Fibroblast of lung (primary cell): ENCODE results near the gene NUDCD3. TPM values are rescaled to one million over a fixed set of nuclear protein-coding genes. Genes with fewer than 3 reads are reported as not detected.

Experiments
- DNase-seq, 2 donors: peaks; one replicate each; pipeline versions ENCODE4 v3.0.0 to v3.0.0-alpha.2; 2010; ENCODE audit warnings: low read depth in 2 of 2
- H2AFZ ChIP-seq: 2 replicates; pipeline ENCODE4 v1.5.1; 2012; ENCODE audit warnings: low read length, control low read depth, inconsistent platforms
- H3K27ac ChIP-seq: 2 replicates; pipeline ENCODE4 v1.5.1; 2011; ENCODE audit warnings: low read length, control low read depth; ENCODE audit not compliant: insufficient read depth
- H3K27me3 ChIP-seq: 2 replicates; pipeline ENCODE4 v1.5.1; 2011; ENCODE audit warnings: mild to moderate bottlenecking, low read length; ENCODE audit not compliant: control insufficient read depth, insufficient read depth
- H3K36me3 ChIP-seq: 2 replicates; pipeline ENCODE4 v1.5.1; 2011; ENCODE audit warnings: low read length; ENCODE audit not compliant: control insufficient read depth, insufficient read depth
- H3K4me1 ChIP-seq: 2 replicates; pipeline ENCODE4 v1.5.1; 2011; ENCODE audit warnings: low read length; ENCODE audit not compliant: control insufficient read depth, insufficient read depth; ENCODE audit errors: extremely low read depth
- H3K4me2 ChIP-seq: 2 replicates; pipeline ENCODE4 v1.5.1; 2011; ENCODE audit warnings: low read length, control low read depth; ENCODE audit not compliant: insufficient read depth; ENCODE audit errors: extremely low read depth
- H3K4me3 ChIP-seq, 4 experiments: fragments of 200-600 bp in 1 of 4; sonication (generic) in 1 of 4; replicated peaks in 1 of 4; 2 replicates each; pipeline ENCODE4 v1.5.1; 2011 to 2016; ENCODE audit warnings: low read length in 4 of 4, low read depth in 3 of 4, mild to moderate bottlenecking in 3 of 4, control low read depth in 2 of 4, inconsistent platforms in 1 of 4, mixed read lengths in 1 of 4; ENCODE audit not compliant: insufficient read depth in 1 of 4; ENCODE audit errors: control extremely low read depth in 1 of 4
- H3K79me2 ChIP-seq: 2 replicates; pipeline ENCODE4 v1.5.1; 2012; ENCODE audit warnings: mild to moderate bottlenecking, low read length, inconsistent platforms; ENCODE audit not compliant: control insufficient read depth, insufficient read depth
- H3K9ac ChIP-seq: 2 replicates; pipeline ENCODE4 v1.5.1; 2011; ENCODE audit warnings: mild to moderate bottlenecking, low read length, control low read depth; ENCODE audit not compliant: insufficient read depth
- H3K9me3 ChIP-seq: 2 replicates; pipeline ENCODE4 v1.5.1; 2012; ENCODE audit warnings: low read depth, low read length; ENCODE audit not compliant: control insufficient read depth, insufficient read depth
- H4K20me1 ChIP-seq: 2 replicates; pipeline ENCODE4 v1.5.1; 2011; ENCODE audit warnings: low read length; ENCODE audit not compliant: control insufficient read depth, insufficient read depth; ENCODE audit errors: extremely low read depth
- CTCF ChIP-seq, 2 donors: IDR thresholded peaks in 1 of 2; conservative IDR thresholded peaks in 1 of 2; 1 replicate in 1 of 2; 2 replicates in 1 of 2; pipeline ENCODE4 v1.5.1; 2011 to 2012; ENCODE audit warnings: low read length in 2 of 2, control low read depth in 1 of 2, inconsistent platforms in 1 of 2, low read depth in 1 of 2, mild to moderate bottlenecking in 1 of 2
- EZH2 ChIP-seq: IDR thresholded peaks from 2 replicates; pipeline ENCODE4 v1.5.1; 2012; ENCODE audit warnings: low read length, control low read depth, mild to moderate bottlenecking; ENCODE audit errors: missing control alignments
- polyA plus RNA-seq, 2 donors: library from polyadenylated mRNA; depleted of rRNA in 1 of 2; stranded (reverse) in 1 of 2; unstranded in 1 of 2; fragments of >200 nt; gene quantifications; 2 replicates each; pipeline ENCODE4 v1.2.1, GENCODE V29; 2011 to 2012; ENCODE audit warnings: missing spikeins in 1 of 2
- total RNA-seq: library from RNA; depleted of rRNA; stranded (reverse); fragments of >200 nt; gene quantifications from 2 replicates; pipeline ENCODE4 v1.2.1, GENCODE V29; 2014

NUDCD3 gene
- total and polyA plus RNA-seq, 2 donors (not counting 1 experiment from before 2014, with no cell fraction given): 51.9 to 68.7 TPM

- no peak for TF ChIP-seq EZH2
- TF ChIP-seq CTCF (conservative IDR thresholded peaks at IDR 0.05 in 1 of 2, IDR thresholded peaks at IDR 0.05 in 1 of 2; ENCODE audit: low read depth in 1 of 2, low read length in 2 of 2): no peak
- H3K4me2 ChIP-seq: peak overlapping the region; percentile 52
- no peak overlapping the region for H3K9ac ChIP-seq
- no peaks in the 10 kb centered on the region for H3K27me3 ChIP-seq
- H2AFZ ChIP-seq: no peak overlapping the region
- H3K79me2 ChIP-seq: peaks cover 17% of the 10 kb centered on the region
- no peaks in the 10 kb centered on the region for H3K9me3 ChIP-seq
- no peak overlapping the region for H3K4me3 ChIP-seq
- peaks cover 7% of the 10 kb centered on the region for H3K4me1 ChIP-seq
- H3K27ac ChIP-seq: peak overlapping the region; percentile 79
- peak; percentile 19 to 61 for DNase-seq
- H3K36me3 ChIP-seq: peaks cover 3% of the 10 kb centered on the region
- H4K20me1 ChIP-seq: no peaks in the 10 kb centered on the region
Observed at GRCh38 chr7:44449584-44449928, 40.9 kb downstream of the NUDCD3 start.

DNA sequence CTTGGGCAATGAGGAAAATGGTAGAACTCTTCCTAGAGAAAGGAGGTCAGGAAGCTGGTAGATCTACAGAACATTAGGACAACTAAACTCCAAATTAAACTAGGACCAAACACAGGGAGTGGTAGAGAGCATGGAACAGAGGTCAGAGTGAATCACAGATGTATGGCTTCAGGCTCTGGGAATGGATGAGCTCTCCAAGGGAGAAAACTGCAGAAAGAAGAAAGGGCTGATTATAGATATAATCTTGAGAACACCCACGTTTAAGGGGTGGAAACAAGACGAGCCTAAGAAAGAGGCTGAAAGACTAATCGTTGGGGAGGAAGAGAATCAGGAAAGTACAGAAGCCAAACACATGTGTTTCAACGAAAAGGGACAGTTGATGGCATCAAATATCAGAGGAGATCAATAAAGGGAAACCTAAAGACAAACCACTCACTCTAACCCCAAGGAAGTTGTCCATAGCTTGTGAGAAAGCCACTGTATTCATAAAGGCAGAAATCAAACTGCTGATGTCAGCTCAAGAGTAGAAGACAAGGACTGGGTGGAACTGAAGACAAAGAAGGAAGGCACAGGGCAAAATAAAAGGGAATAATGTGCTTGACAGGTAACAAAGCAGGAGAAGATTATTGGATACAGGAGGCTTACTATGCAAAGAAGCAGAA is 41.4 kb downstream of the NUDCD3 start:
- H3K4me3 ChIP-seq: no peak overlapping the region

DNA sequence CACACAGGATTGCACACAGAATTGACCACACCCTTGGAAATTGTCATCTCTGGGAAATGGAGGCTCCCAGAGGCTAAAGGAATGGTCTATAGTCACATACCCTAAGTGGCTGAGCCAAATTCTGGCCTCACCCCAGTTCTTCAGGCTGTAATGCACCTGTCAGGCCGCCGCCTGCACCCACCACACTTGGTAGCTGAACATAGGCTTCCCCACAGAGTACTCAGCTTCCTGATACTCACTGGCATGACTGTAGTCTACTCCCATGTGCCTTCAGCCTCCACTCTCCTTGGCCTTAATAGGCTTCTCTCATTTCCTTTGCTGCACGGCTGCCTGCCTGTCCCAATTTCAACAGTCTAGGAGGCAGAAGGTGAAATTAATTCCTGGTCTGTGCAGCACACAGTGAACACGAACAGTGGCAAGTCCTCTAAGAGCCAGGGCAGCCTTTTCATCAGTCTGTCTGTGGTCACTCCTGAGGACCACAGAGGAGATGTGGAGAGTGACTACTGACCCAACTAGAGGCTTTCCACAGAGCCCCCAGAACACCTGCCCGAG is 42.5 kb downstream of the NUDCD3 start:
- Histone ChIP-seq H3K27me3 (no peaks in the 10 kb centered on the region), H3K4me3 (no peak overlapping the region), H3K36me3 (peaks cover 3% of the 10 kb centered on the region), H4K20me1 (no peaks in the 10 kb centered on the region), H3K9ac (no peak overlapping the region), H3K79me2 (peaks cover 19% of the 10 kb centered on the region), H3K4me2 (no peak overlapping the region), H2AFZ (no peak overlapping the region), H3K9me3 (no peaks in the 10 kb centered on the region), H3K27ac (no peak overlapping the region), H3K4me1 (peaks cover 7% of the 10 kb centered on the region)
- DNase-seq: no peak
- TF ChIP-seq CTCF (conservative IDR thresholded peaks at IDR 0.05 in 1 of 2, IDR thresholded peaks at IDR 0.05 in 1 of 2; ENCODE audit: low read depth in 1 of 2, low read length in 2 of 2) (no peak), EZH2 (no peak)

More for the DNA sequence above, 41.4 kb downstream of the NUDCD3 start:
- no peak overlapping the region for H3K9ac ChIP-seq
- peak overlapping the region; percentile 52 for H3K4me2 ChIP-seq
- TF ChIP-seq EZH2 (no peak), CTCF (conservative IDR thresholded peaks at IDR 0.05 in 1 of 2, IDR thresholded peaks at IDR 0.05 in 1 of 2; ENCODE audit: low read depth in 1 of 2, low read length in 2 of 2) (no peak)
- H3K79me2 ChIP-seq: peaks cover 17% of the 10 kb centered on the region
- DNase-seq: no peak
- H2AFZ ChIP-seq: no peak overlapping the region
- H3K36me3 ChIP-seq: peaks cover 3% of the 10 kb centered on the region
- no peaks in the 10 kb centered on the region for H4K20me1 ChIP-seq
- H3K9me3 ChIP-seq: no peaks in the 10 kb centered on the region
- peak overlapping the region; percentile 79 for H3K27ac ChIP-seq
- peaks cover 7% of the 10 kb centered on the region for H3K4me1 ChIP-seq
- no peaks in the 10 kb centered on the region for H3K27me3 ChIP-seq
